Heart left ventricle (tissue), 16 donors: ENCODE measurements around the gene SNORC. TPM values are rescaled to one million over a fixed set of nuclear protein-coding genes. Genes with fewer than 3 reads are reported as not detected.

ENCODE experiments used
- ATAC-seq, 4 donors: fragments of 200-7000 bp; cut with Tn5 transposase; one replicate each; pipeline ENCODE4 v1.9.1; 2020 to 2022; ENCODE audit warnings: moderate library complexity in 4 of 4, mild to moderate bottlenecking in 3 of 4, moderate number of reproducible peaks in 1 of 4
- DNase-seq, 5 donors: peaks; one replicate each; pipeline ENCODE4 v3.0.0-alpha.2; 2020
- H3K27ac ChIP-seq, 12 donors: fragments of 200-600 bp; sonication (generic) in 4 of 12; one replicate each; pipeline versions ENCODE4 v1.5.0 to v1.8.0; 2016 to 2022; ENCODE audit warnings: mild to moderate bottlenecking in 2 of 12
- H3K27me3 ChIP-seq, 9 donors: fragments of 200-600 bp; sonication (generic) in 2 of 9; one replicate each; pipeline versions ENCODE4 v1.5.1 to v1.8.0; 2016 to 2022; ENCODE audit warnings: mild to moderate bottlenecking in 3 of 9
- H3K36me3 ChIP-seq, 9 donors: fragments of 200-600 bp; sonication (generic) in 2 of 9; one replicate each; pipeline versions ENCODE4 v1.5.0 to v1.8.0; 2018 to 2022; ENCODE audit warnings: mild to moderate bottlenecking in 2 of 9
- H3K4me1 ChIP-seq, 12 donors: fragments of 200-600 bp; sonication (generic) in 4 of 12; one replicate each; pipeline versions ENCODE4 v1.5.0 to v1.8.0; 2016 to 2022; ENCODE audit warnings: mild to moderate bottlenecking in 3 of 12
- H3K4me3 ChIP-seq, 12 donors: fragments of 200-600 bp; sonication (generic) in 4 of 12; one replicate each; pipeline versions ENCODE4 v1.5.0 to v1.8.0; 2017 to 2022; ENCODE audit warnings: mild to moderate bottlenecking in 9 of 12, moderate library complexity in 4 of 12
- H3K9me3 ChIP-seq, 12 donors: fragments of 200-600 bp; sonication (generic) in 4 of 12; one replicate each; pipeline versions ENCODE4 v1.5.0 to v1.8.0; 2016 to 2022; ENCODE audit warnings: mild to moderate bottlenecking in 1 of 12
- CTCF ChIP-seq, 12 donors: fragments of 200-600 bp; sonication (generic) in 4 of 12; IDR thresholded peaks; one replicate each; pipeline versions ENCODE4 v1.5.0 to v1.8.0; 2018 to 2022; ENCODE audit warnings: antibody characterized with exemption in 12 of 12, mild to moderate bottlenecking in 5 of 12
- POLR2A ChIP-seq, 2 donors: fragments of 450-650 bp; IDR thresholded peaks; one replicate each; pipeline ENCODE4 v1.6.1; 2017; ENCODE audit warnings: antibody characterized with exemption in 2 of 2, mild to moderate bottlenecking in 2 of 2, moderate library complexity in 2 of 2
- WGBS, 4 donors: extraction: QIAGEN DNeasy Blood & Tissue Kit in 2 of 4; methylation state at CpG; one replicate each; pipeline versions ENCODE4 v1.1.5 to v1.1.7; 2013 to 2018; 5-methylcytosine and 5-hydroxymethylcytosine counted together
- intact Hi-C, 10 donors: fragments of 100-400 bp; cut with DNase I; formaldehyde crosslinking; loops; one replicate each; pipeline versions ENCODE4 v1.11.1 to v1.14.2; 2022
- polyA plus RNA-seq, 2 donors: library from polyadenylated mRNA; stranded (reverse); fragments of 200-250 nt; gene quantifications; one replicate each; pipeline ENCODE4 v1.2.3, GENCODE V29; 2013
- total RNA-seq, 9 donors: library from RNA; depleted of rRNA in 2 of 9; stranded (reverse); fragments of >200 nt in 2 of 9; fragmentation: NEBNext Ultra II Directional in 3 of 9; extraction: Animal tissue kit (Norgen Biotek cat#: 25700) in 3 of 9; gene quantifications; one replicate each; pipeline versions ENCODE4 v1.1.0 to v1.2.4, GENCODE V29; 2016 to 2023
- donor health status: ischemic (EF 13 %, LVEDD 7.1; RV severe dilation, severe dysfunction).
- donor health status: healthy with polysubstance abuse.
- donor health status: DM: no; HTN: yes; CAD: no.
- donor health status: DM: no; HTN: no; CAD: no.
- donor health status: ischemic (EF 25% LVEDD 6.9; RV normal size, moderate dysfunction).
- donor health status: ischemic (EF 25% LVEDD 5.7; RV mildly dilated, moderate dysfunction).
- donor health status: healthy.
- donor health status: DM: yes; HTN: yes; CAD: no.
- donor health status: ischemic (EF 35%, LVEDD 5.7; RV mildly dilated, moderate dysfunction).
- donor health status: nonischemic (EF 11% LVEDD 7.7; RV severe dilation, severe dysfunction).
- donor health status: DM: yes; HTN: yes; CAD: no.
- donor health status: PGD.
- donor health status: ischemic (EF 29% LVEDD 5.4; RV normal size, mild dysfunction).
- donor health status: nonischemic (EF 23%, LVEDD 6.1; RV moderate dilation, normal function).

SNORC gene
- total and polyA plus RNA-seq, 11 donors = 0.38 to 2.9 (median 0.74) TPM

DNA sequence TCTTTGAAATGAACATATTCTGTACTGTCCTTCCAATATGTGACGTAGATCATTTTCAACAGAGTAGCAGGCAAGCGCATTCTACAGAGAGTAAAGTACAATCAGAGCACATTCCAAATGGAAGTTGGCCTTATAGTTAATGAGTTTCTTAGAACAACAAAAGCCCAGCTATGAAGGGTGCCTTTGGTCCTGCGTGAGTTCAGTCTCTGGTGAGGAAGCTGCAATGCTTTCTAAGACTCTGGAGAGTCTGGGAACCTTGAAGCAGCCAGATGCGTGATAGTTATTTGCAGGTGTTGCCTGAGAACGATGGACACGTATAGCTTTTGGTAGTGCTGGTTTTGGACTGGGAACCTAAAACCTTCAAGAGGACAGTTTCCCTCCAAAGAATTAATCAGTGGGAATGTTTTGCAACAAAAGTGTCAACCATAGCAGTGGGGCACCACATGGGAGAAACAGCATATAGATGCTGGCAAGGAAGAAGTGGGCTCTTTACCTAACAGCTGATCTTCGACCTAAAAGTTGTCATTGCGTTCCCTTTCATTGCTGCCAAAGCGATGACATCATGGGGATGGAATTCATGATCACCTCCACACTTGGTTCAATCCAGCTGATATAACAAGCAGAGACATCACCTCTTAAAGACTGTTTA, 9.3 kb upstream of the SNORC start:
- Histone ChIP-seq H3K36me3 (peaks cover 0 to 58% (median 50%) of the 10 kb centered on the region in 9 donors), H3K27ac (no peak overlapping the region), H3K4me1 (no peaks in the 10 kb centered on the region), H3K9me3 (no peaks in the 10 kb centered on the region), H3K27me3 (no peaks in the 10 kb centered on the region), H3K4me3 (no peak overlapping the region)
- no peak for ATAC-seq
- TF ChIP-seq CTCF (IDR thresholded peaks at IDR 0.05) (no peak), POLR2A (IDR thresholded peaks at IDR 0.05) (no peak)
- WGBS, 4 donors = 82 to 89% (median 88%) methylated on average over 9 of the region's 9 CpGs
- no peak for DNase-seq
- intact Hi-C loops = loop anchor here in 1 of 10 donors (10.0 kb wide), 1 partner anchor 154 kb away; the partner anchor contains the start of gene NGEF

DNA sequence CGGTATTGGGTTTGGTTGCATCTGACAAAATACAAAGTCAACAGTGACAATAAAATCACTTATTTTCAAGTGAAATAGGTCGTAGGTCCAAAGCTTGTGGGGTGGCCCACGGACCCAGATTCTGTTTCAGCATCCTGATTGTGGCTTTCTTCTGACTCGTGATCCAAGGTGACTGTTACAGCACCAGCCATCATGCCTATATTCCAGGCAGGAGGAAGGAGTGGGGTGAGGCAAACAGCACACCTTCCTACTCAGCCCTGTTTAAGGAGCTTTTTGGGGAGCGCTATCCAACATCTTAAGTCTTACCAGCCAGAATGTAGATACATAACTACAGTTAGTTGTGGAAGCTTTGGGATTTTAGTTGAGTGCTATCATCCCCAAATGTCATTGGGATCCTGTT, 8.7 kb upstream of the SNORC start:
- ATAC-seq = no peak
- Histone ChIP-seq H3K27ac (no peak overlapping the region), H3K27me3 (no peaks in the 10 kb centered on the region), H3K4me3 (no peak overlapping the region), H3K4me1 (no peaks in the 10 kb centered on the region), H3K9me3 (no peaks in the 10 kb centered on the region), H3K36me3 (peaks cover 0 to 53% (median 44%) of the 10 kb centered on the region in 9 donors)
- intact Hi-C loops = loop anchor here in 1 of 10 donors (10.0 kb wide), 1 partner anchor 153 kb away; the partner anchor contains the start of gene NGEF
- DNase-seq = no peak
- 93 to 99% (median 97%) methylated on average over 5 of the region's 5 CpGs for WGBS, 4 donors
- TF ChIP-seq CTCF (IDR thresholded peaks at IDR 0.05) (no peak), POLR2A (IDR thresholded peaks at IDR 0.05) (no peak)

- intact Hi-C loops = loop anchor here in 1 of 10 donors (10.0 kb wide), 1 partner anchor 151 kb away; the partner anchor contains the start of gene NGEF
- H3K27me3 ChIP-seq = no peaks in the 10 kb centered on the region
- no peak overlapping the region for H3K27ac ChIP-seq
- WGBS, 4 donors = 94 to 97% (median 95%) methylated on average over 2 of the region's 2 CpGs
- ATAC-seq = no peak
- no peak for DNase-seq
- H3K36me3 ChIP-seq = peaks cover 0 to 27% (median 18%) of the 10 kb centered on the region in 9 donors
- TF ChIP-seq CTCF (IDR thresholded peaks at IDR 0.05) = no peak
- TF ChIP-seq POLR2A (IDR thresholded peaks at IDR 0.05) = no peak
- H3K4me1 ChIP-seq = no peaks in the 10 kb centered on the region
- no peaks in the 10 kb centered on the region for H3K9me3 ChIP-seq
- no peak overlapping the region for H3K4me3 ChIP-seq
Observed at GRCh38 chr2:232863996-232864395, 6.1 kb upstream of the SNORC start.

- intact Hi-C loops = loop anchor here in 1 of 10 donors (10.0 kb wide), 1 partner anchor 150 kb away; the partner anchor contains the start of gene NGEF
- WGBS, 4 donors = 97 to 98% (median 98%) methylated on average over 1 of the region's 1 CpG
- Histone ChIP-seq H3K27ac (no peak overlapping the region), H3K4me3 (no peak overlapping the region), H3K27me3 (no peaks in the 10 kb centered on the region), H3K9me3 (no peaks in the 10 kb centered on the region), H3K36me3 (peaks cover 0 to 19% (median 7%) of the 10 kb centered on the region in 9 donors), H3K4me1 (no peaks in the 10 kb centered on the region)
- ATAC-seq (no peak), DNase-seq (no peak)
- no peak for TF ChIP-seq CTCF (IDR thresholded peaks at IDR 0.05)
- TF ChIP-seq POLR2A (IDR thresholded peaks at IDR 0.05) = no peak
Observed at GRCh38 chr2:232865165-232865564, 4.9 kb upstream of the SNORC start.
